RWPE2 (cell line): Measurements from ENCODE around the gene THSD7B.

Source experiments
- ATAC-seq: fragments of 200-7000 bp; cut with Tn5 transposase; 3 replicates; pipeline ENCODE4 v1.9.1; 2021; ENCODE audit warnings: low read depth
- DNase-seq: peaks from one replicate; pipeline ENCODE4 v3.0.0-alpha.2; 2020; ENCODE audit warnings: low spot score
- H3K27ac ChIP-seq: fragments of 450-650 bp; 2 replicates; pipeline ENCODE4 v1.5.1; 2017; ENCODE audit warnings: mild to moderate bottlenecking; ENCODE audit not compliant: poor library complexity, severe bottlenecking
- H3K27me3 ChIP-seq: fragments of 250-450 bp; sonication (Bioruptor Pico); 2 replicates; pipeline ENCODE4 v1.5.1; 2021; ENCODE audit warnings: mild to moderate bottlenecking, moderate library complexity; ENCODE audit not compliant: insufficient read depth, poor library complexity, severe bottlenecking
- H3K36me3 ChIP-seq: fragments of 250-450 bp; sonication (Bioruptor Pico); 2 replicates; pipeline ENCODE4 v1.5.1; 2020; ENCODE audit warnings: low read depth, mild to moderate bottlenecking, moderate library complexity
- H3K4me1 ChIP-seq: fragments of 250-450 bp; sonication (Bioruptor Pico); 2 replicates; pipeline ENCODE4 v1.5.1; 2021; ENCODE audit warnings: mild to moderate bottlenecking, moderate library complexity; ENCODE audit not compliant: insufficient read depth, poor library complexity, severe bottlenecking
- H3K4me3 ChIP-seq: fragments of 250-450 bp; sonication (Bioruptor Pico); 2 replicates; pipeline ENCODE4 v1.5.1; 2021; ENCODE audit warnings: mild to moderate bottlenecking, moderate library complexity; ENCODE audit not compliant: severe bottlenecking
- H3K9me3 ChIP-seq: fragments of 250-450 bp; sonication (Bioruptor Pico); 2 replicates; pipeline ENCODE4 v1.5.1; 2021; ENCODE audit warnings: mild to moderate bottlenecking, moderate library complexity; ENCODE audit not compliant: severe bottlenecking
- CTCF ChIP-seq: fragments of 450-650 bp; IDR thresholded peaks from one replicate; pipeline ENCODE4 v1.5.1; 2017; ENCODE audit warnings: mild to moderate bottlenecking, moderate library complexity; ENCODE audit not compliant: poor library complexity, severe bottlenecking

Gene THSD7B

DNA sequence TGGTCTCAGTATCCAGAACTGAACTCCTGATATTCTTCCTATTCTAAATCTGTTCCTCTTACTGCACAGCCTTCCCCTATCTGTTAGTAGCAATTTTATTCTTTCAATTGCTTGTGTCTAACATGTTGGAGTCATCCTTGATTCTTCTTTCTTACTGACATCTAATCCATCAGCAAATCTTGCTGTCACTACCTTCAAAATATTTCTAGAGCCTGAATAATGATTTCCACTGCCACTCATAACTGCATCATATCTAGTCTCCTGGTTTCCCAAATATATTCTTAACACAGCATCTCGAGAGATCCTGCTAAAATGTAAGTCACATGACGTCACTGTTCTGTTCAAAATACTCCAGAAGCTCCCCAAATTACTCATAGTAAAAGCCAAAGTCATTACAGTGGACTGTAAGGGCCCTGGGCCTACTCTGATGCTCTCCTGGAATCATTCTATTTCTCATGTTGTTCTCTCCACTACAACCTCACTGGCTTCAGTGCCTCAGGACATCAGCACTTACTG lies 95.2 kb downstream of the THSD7B start:
- Histone ChIP-seq H3K36me3 (no peaks in the 10 kb centered on the region), H3K27ac (no peak overlapping the region), H3K4me3 (no peak overlapping the region), H3K4me1 (no peaks in the 10 kb centered on the region), H3K27me3 (no peaks in the 10 kb centered on the region), H3K9me3 (no peaks in the 10 kb centered on the region)
- TF ChIP-seq CTCF, result no peak
- ATAC-seq (no peak), DNase-seq (no peak)

DNA sequence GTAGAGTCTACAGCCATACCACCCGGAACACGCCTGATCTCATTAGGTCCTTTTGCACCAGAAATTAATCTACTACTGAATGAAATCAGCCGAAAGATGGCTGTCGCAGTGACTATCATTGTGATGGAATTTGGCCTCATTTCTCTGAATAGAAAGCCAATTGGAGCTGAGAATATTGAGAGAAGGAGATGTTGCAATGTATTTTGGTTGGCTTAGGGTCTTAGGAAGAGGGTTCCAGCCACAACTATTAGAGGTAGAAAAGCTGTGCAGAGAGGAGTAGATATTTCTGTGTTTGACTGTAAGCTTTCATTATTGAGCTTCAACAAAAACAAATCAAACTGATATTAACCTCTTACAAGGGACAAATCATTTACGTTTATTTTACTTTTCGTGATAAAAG lies 98.1 kb downstream of the THSD7B start:
- no peak overlapping the region for H3K4me3 ChIP-seq
- H3K36me3 ChIP-seq, result no peaks in the 10 kb centered on the region
- TF ChIP-seq CTCF, result no peak
- no peak for DNase-seq
- ATAC-seq, result no peak
- H3K4me1 ChIP-seq, result no peaks in the 10 kb centered on the region
- H3K27ac ChIP-seq, result no peak overlapping the region
- no peaks in the 10 kb centered on the region for H3K27me3 ChIP-seq
- no peaks in the 10 kb centered on the region for H3K9me3 ChIP-seq

- DNase-seq, result no peak
- no peaks in the 10 kb centered on the region for H3K27me3 ChIP-seq
- H3K4me3 ChIP-seq, result no peak overlapping the region
- H3K9me3 ChIP-seq, result no peaks in the 10 kb centered on the region
- H3K4me1 ChIP-seq, result no peaks in the 10 kb centered on the region
- TF ChIP-seq CTCF, result no peak
- no peak overlapping the region for H3K27ac ChIP-seq
- H3K36me3 ChIP-seq, result no peaks in the 10 kb centered on the region
- no peak for ATAC-seq
Observed at GRCh38 chr2:136863874-136864273, 98.5 kb downstream of the THSD7B start.

- no peak for TF ChIP-seq CTCF
- Histone ChIP-seq H3K4me1 (no peaks in the 10 kb centered on the region), H3K4me3 (no peak overlapping the region), H3K36me3 (no peaks in the 10 kb centered on the region), H3K27ac (no peak overlapping the region), H3K9me3 (no peaks in the 10 kb centered on the region), H3K27me3 (no peaks in the 10 kb centered on the region)
- DNase-seq (no peak), ATAC-seq (no peak)
Observed at GRCh38 chr2:136871424-136871823, 106.1 kb downstream of the THSD7B start.

DNA sequence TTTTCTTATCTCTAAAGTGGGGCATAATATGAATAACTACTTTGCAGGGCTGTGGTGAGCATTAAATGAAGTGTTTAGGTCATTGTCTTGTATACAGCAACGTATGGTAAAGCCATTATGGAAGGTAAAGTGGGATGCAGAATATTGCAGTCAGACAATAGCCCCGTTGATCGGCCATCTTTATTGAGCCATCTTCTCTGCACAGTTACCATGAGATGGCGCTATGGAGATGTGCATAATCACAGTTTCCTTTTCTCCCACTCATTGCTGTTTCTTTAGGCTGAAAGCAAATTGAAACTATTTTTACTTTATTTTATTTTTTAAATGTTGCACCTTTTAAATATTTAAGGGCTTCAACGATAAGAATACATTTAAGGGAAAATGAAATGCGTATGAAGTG lies 108.9 kb downstream of the THSD7B start:
- no peaks in the 10 kb centered on the region for H3K4me1 ChIP-seq
- no peaks in the 10 kb centered on the region for H3K9me3 ChIP-seq
- no peak overlapping the region for H3K4me3 ChIP-seq
- no peaks in the 10 kb centered on the region for H3K27me3 ChIP-seq
- no peaks in the 10 kb centered on the region for H3K36me3 ChIP-seq
- no peak overlapping the region for H3K27ac ChIP-seq
- peak; percentile 26 for TF ChIP-seq CTCF
- ATAC-seq, result no peak
- DNase-seq, result no peak
